HK-2 (cell line): ENCODE measurements around the gene DUOX1.

Source experiments
- DNase-seq: peaks from one replicate; pipeline ENCODE4 v3.0.0-alpha.2; 2018; ENCODE audit not compliant: unreplicated experiment

Gene DUOX1

DNA sequence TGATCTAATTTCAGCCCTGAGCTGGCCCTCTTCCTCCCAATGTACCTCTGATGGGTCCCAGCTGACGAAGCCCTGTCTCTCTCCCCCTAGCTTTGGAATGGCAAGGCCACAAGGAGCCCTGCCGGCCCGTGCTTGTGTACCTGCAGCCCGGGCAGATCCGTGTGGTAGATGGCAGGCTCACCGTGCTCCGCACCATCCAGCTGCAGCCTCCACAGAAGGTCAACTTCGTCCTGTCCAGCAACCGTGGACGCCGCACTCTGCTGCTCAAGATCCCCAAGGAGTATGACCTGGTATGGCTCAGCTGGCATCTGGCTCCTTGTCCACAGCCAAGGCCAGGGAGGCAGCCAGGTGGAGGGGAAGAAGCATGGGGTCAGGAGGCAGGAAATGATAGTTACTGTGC is 14.2 kb downstream of the DUOX1 start:
- DNase-seq: no peak

DNA sequence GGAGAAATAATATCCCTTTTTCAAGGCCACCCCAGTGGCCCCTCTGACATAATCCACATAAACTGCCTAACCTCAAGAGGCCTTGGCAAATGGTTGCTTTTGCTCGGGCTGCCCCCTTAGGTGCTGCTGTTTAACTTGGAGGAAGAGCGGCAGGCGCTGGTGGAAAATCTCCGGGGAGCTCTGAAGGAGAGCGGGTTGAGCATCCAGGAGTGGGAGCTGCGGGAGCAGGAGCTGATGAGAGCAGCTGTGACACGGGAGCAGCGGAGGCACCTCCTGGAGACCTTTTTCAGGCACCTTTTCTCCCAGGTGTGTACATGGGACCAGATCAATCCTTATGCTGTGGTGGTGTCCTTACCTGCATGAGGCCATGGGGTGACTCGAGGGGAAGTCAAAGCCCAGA is 15.0 kb downstream of the DUOX1 start:
- no peak for DNase-seq

DNA sequence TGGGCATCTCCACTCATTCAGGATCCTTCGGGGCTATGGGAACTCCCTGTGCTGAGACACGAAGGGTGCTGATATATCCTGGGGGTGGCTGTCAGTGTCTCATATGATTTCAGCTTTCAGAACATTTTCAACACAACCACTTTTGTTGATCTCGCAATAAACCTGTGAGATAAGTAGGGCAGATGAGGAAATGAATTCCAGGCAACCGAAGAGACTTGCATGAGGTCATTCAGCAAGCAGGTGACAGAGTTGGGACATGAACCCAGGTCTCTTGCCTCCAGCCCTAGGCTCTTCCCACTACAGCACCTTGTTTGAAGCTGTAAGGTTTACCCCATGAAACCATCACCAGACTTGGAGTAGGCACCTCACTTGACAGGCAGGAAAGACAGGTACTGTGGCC is 16.6 kb downstream of the DUOX1 start:
- no peak for DNase-seq

DNA sequence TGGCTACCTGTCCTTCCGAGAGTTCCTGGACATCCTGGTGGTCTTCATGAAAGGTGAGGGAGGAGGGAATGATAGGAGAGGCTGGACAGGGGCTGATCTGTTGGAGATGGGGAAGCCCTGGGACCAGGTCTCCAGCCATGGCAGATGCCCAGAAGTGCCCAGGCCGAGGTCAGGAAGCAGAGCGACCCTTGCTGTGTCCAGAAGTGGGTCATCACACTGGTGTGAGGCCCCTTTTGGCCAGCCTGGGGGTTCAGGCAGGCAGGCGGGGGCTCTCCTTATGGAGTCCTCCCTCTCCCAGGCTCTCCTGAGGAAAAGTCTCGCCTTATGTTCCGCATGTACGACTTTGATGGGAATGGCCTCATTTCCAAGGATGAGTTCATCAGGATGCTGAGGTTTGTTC is 17.8 kb downstream of the DUOX1 start:
- DNase-seq: no peak

DNA sequence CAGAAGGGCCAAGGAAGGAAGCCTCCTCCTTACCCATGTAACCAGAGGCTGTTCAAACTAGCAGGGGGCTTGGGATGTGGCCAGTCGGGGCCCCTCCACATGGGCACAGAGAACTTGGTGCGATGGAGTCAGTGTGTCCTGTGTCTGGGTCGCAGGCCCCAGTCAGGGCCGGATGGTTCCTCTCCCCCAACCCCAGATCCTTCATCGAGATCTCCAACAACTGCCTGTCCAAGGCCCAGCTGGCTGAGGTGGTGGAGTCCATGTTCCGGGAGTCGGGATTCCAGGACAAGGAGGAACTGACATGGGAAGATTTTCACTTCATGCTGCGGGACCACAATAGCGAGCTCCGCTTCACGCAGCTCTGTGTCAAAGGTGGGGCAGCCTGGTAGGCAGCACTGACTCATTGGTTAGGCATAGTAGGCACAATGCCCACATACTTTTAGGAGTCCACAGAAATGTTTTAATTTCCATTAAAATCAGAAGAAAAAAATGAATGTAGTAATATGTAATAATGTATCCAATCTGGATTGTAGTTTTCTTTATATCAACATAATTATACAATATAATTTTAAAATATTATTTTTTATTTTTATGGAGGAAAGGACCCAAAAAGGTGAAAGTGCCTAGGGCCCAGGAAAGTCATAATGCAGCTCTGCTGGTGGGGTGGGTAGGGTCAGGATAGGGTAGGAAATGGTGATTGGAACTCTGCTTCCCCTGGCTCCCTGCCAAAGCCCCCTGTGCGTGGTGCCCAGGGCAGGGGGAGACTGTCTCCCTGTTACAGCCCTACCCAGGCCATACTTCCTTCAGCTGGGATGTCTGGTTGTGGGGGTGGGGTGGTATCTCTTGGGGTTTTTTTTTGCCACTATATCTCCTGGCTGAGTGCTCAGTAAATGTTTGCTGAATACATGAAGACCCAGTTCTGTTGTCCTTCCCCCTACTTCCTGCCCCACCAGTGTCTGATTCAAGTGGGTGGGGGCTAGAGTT is 18.6 kb downstream of the DUOX1 start:
- no peak for DNase-seq

DNA sequence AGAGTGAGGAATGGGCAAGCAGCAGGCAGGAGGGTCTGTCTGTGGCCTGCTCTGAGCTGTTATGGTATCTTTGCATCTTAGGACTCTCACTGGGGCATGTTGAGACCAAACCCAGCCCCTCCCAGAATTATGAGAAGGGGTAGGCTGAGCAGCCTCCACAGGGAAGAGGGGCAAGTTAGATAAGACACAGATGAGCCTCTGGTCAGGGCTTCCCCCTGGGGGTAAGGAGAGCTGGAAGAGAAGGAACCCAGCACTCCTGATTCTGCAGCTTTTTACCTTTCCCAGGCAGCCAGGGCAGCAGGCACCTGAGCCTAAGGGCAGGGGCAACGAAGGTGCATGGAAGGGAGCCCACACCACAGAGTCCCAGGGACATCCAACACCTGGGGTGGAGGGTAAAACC is 19.3 kb downstream of the DUOX1 start:
- no peak for DNase-seq

DNA sequence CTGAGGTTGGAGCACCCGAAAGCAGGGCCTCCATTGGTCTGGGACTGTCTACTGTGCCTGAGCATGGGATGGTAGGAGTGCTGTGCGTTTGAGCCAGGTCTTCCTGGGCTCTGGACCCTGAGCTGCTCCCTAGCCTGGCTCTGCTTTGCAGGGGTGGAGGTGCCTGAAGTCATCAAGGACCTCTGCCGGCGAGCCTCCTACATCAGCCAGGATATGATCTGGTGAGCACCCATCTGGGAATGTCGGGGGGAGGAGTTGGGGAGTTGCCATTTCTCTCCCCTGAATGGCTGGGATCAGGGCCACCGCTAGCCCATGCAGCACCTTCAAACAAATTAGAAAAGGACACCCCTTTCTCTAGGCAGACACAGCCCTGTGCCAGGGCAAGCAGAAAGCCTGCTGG is 20.7 kb downstream of the DUOX1 start:
- DNase-seq: no peak

DNA sequence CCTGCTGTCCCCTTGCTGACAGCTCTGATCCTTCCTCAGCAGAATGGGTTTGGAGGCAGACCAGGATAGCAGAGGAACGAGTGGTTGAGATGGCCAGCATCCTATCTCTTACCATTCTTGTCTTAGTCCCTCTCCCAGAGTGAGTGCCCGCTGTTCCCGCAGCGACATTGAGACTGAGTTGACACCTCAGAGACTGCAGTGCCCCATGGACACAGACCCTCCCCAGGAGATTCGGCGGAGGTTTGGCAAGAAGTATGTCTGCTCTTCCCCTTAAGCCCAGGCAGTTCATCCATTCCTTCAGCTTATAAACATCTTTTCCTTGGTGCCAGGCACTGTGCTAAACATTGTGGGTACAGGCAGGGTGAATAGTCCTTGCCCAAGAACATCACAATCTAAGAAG is 21.2 kb downstream of the DUOX1 start:
- no peak for DNase-seq

DNA sequence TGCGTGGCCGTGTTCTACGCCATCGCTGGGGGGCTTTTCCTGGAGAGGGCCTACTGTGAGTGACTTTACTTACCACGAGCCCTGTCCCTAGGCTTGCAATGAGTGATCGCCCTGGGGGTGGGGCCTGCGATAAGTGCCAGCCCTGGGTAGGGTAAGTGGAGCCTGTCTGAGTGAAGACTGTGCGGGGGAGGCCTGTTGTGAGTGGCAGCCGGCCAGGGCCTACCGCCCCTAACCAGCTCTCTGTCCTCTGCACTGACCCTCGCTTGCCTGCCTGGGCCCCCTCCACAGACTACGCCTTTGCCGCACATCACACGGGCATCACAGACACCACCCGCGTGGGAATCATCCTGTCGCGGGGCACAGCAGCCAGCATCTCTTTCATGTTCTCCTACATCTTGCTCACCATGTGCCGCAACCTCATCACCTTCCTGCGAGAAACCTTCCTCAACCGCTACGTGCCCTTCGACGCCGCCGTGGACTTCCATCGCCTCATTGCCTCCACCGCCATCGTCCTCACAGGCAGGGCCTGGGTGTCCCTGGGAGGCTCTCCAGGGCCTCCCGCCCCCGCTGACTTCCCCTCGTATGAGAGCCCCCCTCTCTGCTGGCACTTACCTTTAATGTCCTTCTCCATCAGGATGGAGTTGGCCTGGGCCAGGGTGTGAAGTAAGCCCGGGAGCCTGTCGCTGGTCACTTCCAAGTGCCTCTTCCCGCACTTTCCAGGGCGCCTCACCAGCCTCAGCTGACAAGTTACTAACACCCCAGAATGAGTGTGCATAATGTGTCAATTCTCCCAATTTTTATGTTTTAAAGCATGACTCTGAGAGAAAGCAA is 22.4 kb downstream of the DUOX1 start:
- no peak for DNase-seq

DNA sequence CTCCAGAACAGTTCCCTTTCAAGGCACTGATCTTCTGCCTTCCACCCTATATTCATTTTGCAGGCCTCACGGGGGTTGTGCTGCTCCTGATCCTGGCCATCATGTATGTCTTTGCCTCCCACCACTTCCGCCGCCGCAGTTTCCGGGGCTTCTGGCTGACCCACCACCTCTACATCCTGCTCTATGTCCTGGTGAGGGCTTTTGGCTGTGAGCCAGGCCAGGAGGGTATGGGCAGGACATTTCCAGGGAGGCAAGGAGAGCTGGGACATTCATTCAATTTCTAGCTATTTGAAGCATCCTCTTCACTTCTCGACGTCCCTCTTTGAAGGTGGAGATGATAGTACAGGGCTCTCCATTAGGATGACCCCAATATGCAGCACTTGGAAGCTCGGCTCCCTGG is 25.9 kb downstream of the DUOX1 start:
- no peak for DNase-seq

DNA sequence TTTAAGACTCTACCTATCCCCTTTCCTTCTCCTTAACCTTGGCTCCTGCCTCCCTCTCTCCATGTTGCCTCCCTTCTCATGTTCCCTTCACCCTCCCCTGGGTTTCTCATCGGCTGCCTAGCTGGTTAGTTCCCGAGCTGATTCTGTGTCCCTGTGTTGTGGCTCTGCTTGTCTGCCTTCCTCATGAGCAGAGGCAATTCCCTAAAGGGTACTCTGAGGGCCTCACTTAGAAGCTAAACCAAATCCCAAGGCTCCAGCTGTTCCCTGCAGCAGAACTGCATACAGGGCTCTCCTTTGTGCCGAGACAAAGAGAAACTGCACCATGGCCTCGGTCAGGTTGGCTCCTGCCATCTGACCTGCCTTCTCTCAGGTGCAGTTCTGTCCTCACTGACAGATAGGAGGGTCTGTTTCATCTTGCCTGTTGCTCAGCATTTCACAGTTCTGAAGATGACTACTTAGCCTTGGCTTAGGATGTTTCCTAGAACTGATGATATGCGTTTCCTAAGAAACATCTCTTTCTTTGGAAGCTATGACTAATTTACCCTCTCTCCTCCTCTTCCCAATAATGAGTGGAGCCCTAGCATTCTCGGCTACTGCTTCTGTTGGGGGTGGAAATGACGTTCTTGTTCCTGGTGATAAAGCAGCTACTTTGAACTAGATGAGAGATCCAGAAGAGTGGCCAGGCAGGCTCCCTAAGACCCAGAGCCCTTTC is 27.1 kb downstream of the DUOX1 start:
- no peak for DNase-seq

DNA sequence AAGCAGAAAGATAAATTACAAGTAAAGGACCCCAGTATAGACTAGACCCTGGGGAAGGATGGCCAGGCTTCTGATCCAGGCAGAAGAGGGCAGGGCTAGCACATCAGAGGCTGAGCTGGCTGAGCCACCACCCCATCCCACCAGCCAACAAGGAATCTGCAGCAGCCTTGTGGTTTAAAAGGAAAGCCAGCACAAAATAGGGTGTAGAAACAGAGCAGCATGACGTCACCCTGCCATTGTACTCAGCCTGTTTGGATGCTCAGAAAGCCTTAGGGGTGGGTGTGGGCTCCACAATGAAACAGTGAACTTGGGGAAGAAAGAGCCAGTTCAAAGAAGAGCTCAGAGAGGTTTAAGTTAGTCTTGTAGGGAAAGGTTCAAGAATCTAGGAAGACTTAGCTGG is 28.2 kb downstream of the DUOX1 start:
- no peak for DNase-seq

DNA sequence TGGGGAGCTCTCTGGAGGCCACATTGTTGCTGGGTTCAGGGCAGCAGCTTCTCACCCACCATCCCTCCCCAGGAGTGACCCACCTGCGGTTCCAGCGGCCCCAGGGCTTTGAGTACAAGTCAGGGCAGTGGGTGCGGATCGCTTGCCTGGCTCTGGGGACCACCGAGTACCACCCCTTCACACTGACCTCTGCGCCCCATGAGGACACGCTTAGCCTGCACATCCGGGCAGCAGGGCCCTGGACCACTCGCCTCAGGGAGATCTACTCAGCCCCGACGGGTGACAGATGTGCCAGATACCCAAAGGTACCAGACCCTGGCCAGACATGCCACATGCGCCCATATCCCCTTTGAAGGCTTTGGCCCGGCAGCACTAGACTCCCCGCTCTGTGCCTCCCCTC is 31.9 kb downstream of the DUOX1 start:
- no peak for DNase-seq

DNA sequence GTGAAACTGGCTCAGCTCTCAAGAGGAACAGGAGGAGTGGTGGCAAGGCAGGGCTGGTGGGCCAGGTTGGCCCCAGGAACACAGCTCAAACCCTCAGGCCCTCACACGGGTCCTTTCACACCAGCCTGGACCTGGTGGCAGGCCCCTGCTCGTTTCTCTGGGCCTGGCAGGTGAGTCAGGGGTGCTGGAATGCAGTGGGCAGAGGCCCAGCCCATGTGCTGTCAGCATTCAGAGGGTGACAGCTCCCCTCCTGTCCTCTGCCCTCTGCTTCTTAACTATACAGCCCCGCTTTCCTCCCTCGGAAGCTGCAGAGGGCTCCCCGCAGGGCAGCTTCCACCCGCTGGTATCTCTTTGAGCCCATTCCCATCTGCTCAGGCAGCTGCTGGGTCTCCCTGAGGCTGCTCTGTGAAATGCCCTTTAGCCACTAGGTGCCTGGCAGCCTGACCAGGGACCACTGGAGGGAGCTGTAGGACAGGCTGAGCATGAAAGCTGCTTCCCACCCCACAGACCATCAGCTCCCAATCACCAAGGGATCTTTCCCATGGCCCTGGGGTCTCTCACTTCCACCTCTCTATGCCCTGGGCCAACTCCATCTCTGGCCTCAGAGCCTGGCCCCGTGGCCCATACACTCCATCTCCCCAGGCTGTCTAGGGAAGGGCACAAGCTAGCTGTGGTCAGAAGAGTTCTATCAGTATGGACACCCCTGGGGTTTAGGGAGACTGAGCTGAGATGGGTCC is 33.1 kb downstream of the DUOX1 start:
- DNase-seq: peak; percentile 73

DNA sequence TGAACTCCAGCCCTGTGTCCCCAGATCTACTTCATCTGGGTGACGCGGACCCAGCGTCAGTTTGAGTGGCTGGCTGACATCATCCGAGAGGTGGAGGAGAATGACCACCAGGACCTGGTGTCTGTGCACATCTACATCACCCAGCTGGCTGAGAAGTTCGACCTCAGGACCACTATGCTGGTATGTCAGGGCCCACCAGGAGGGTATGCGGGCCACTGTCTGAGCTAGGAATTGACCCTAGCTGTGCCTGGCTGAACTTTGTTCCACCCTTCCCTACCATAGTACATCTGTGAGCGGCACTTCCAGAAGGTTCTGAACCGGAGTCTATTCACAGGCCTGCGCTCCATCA is 33.7 kb downstream of the DUOX1 start:
- DNase-seq: no peak

DNA sequence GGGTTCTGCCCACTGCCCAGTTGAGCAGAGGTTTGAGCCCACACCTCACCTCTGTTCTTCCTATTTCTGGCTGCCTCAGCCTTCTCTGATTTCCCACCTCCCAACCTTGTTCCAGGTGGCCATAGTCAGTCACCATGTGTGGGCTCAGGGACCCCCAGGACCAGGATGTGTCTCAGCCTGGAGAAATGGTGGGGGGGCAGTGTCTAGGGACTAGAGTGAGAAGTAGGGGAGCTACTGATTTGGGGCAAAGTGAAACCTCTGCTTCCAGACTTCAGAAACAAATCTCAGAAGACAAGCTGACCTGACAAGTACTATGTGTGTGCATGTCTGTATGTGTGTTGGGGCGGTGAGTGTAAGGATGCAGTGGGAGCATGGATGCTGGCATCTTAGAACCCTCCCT is 35.1 kb downstream of the DUOX1 start:
- DNase-seq: no peak

DNA sequence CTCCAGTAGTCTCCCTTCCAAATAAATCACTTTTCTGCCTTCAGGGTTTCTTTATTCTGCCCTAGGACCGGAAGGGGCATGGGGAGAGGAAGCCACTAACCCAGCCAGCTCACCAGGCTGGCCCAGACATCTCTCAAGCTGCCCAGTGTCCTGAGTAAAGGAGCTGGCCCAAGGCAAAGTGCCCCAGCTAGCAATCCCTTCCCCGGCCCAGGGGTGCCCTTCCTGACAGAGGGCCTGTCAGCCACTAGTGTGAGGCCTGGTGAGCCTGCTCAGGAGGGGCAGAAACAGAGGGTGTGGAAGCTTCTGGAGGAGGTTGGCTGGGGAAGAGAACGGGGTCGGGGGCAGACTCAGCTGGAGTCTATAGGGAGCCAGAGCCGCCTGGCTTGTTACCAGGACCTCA is 35.7 kb downstream of the DUOX1 start:
- no peak for DNase-seq

DNA sequence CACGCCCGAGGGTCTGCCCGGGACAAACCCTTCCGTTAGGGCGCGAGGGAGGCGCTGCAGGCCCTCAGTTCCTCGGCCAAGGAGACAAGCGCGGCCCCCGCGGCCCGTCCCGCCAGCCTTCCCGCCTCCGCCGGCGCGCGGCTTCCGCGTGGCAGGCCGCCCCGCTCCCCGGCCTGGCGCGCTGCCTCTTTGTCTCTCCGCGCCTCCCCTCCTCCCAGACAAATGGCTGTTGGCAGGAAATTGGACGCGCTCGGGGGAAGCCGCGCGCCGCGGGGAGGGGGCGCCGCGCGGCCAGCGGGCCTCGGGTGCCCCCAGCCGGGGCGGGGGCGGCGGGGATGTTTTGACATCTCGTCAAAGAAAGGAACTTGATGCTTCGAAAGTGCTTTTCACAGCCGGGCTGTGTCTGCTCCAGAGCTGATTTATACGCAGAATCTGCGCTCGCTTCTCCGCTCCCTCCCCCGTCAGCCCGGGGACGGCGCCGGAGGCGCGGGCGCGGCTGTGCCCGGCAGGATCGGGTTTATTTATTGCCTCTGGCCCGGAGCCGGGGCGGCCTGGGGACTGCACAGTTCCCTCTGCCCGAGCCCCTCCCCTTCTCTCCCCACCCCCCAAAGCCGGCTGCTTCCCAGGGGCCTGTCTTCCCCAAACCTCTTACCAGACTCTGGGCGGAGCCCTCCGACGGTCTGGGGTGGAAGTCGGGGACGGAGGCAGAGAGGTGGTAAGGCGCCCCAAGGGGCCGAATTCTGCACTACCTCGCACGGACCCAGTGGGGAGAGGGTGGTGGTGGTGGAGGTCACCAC is 37.2 kb downstream of the DUOX1 start:
- peak; percentile 75 for DNase-seq

DNA sequence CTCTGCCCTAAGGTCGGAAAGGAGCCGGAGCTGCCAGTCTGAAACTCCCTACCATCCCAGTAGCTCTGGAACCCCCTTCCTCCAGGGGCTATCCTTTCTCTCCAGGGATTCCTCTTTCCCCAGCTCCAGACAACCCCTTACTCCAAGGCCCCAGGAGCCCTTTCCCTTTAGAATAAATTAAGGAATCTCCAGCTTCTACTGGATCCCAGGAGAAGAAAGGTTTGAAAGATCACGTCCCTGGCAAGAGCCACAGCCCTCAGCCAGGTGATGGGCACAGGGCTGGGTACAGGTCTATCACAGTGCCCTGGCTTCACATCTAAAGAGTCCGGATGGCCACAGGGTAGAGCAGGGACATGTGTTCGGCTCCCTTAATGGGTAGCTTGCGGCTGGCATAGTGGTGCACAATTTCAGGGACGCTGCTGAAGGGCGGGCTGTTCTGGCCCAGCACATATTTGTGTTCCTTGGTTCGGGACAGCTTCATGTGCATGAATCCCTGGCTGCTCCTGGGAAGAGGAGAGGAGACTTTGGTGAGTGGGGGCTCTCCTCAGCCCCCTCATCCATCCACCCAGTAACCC is 37.9 kb downstream of the DUOX1 start:
- DNase-seq: no peak

DNA sequence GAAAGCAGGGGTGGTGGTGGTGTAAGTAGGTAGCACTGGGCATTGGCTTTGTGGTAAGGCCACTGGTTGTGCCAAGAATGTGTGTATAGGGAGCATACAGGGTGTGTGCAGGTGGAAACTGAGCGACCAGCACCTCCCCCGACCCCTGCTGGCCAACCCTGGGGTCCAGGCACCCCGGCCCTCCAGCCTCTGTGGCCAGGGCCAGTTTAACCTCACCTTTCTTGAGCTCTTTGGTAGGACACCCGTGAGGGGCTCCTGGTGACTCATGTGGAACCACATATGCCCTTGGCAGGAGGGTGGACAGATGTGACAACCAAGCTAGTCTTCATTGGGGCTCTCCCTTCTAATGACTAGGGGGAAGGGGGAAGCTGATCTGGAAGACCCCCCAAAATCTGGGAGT is 38.5 kb downstream of the DUOX1 start:
- DNase-seq: no peak
